K562 (cell line): Measurements from ENCODE around the gene HK2.

Experiments used
- CBX2 ChIP-seq: fragments of 200-600 bp; sonication (generic); IDR thresholded peaks from one replicate; pipeline ENCODE4 v1.6.1; 2012; ENCODE audit warnings: mild to moderate bottlenecking, low read length, inconsistent platforms; ENCODE audit not compliant: insufficient read depth, poor library complexity, severe bottlenecking
- ESRRA ChIP-seq: fragments of 450-650 bp; IDR thresholded peaks from 2 replicates; pipeline ENCODE4 v1.6.1; 2014; ENCODE audit warnings: low read depth, mild to moderate bottlenecking, moderate library complexity, borderline replicate concordance
- EZH2 ChIP-seq: IDR thresholded peaks from 2 replicates; pipeline ENCODE4 v1.6.1; 2012; ENCODE audit warnings: low read depth, mild to moderate bottlenecking, inconsistent platforms, low read length, borderline replicate concordance
- MAX ChIP-seq: sonication (generic); formaldehyde crosslinking; IDR thresholded peaks from 2 replicates; pipeline ENCODE4 v1.9.0; 2022; ENCODE audit warnings: mild to moderate bottlenecking, missing genetic modification reagents
- MCM7 ChIP-seq, 2 experiments: fragments of 450-650 bp; IDR thresholded peaks; 2 replicates each; pipeline ENCODE4 v1.6.1; 2016 to 2018
- ZBTB40 ChIP-seq, 2 experiments: fragments of 450-650 bp in 1 of 2; sonication (generic) in 1 of 2; formaldehyde crosslinking in 1 of 2; IDR thresholded peaks; 2 replicates each; pipeline versions ENCODE4 v1.7.1 to v1.9.0; 2016 to 2022; ENCODE audit warnings: inconsistent platforms in 1 of 2, mild to moderate bottlenecking in 1 of 2, missing genetic modification reagents in 1 of 2
- TF ChIP-seq, protein P1 (sequence below), 3 experiments: IDR thresholded peaks in 2 of 3; conservative IDR thresholded peaks in 1 of 3; 2 replicates each; pipeline ENCODE4 v1.5.1; 2011 to 2012; ENCODE audit warnings: low read length in 3 of 3, mild to moderate bottlenecking in 3 of 3, control low read depth in 2 of 3, improper control_type of control experiment in 1 of 3, inconsistent platforms in 1 of 3, low read depth in 1 of 3, mixed read lengths in 1 of 3, moderate library complexity in 1 of 3; ENCODE audit not compliant: insufficient read depth in 2 of 3

GRCh38 chr2:74863802-74864248, 29.9 kb downstream of the HK2 start:
- TF ChIP-seq, protein P1, sequence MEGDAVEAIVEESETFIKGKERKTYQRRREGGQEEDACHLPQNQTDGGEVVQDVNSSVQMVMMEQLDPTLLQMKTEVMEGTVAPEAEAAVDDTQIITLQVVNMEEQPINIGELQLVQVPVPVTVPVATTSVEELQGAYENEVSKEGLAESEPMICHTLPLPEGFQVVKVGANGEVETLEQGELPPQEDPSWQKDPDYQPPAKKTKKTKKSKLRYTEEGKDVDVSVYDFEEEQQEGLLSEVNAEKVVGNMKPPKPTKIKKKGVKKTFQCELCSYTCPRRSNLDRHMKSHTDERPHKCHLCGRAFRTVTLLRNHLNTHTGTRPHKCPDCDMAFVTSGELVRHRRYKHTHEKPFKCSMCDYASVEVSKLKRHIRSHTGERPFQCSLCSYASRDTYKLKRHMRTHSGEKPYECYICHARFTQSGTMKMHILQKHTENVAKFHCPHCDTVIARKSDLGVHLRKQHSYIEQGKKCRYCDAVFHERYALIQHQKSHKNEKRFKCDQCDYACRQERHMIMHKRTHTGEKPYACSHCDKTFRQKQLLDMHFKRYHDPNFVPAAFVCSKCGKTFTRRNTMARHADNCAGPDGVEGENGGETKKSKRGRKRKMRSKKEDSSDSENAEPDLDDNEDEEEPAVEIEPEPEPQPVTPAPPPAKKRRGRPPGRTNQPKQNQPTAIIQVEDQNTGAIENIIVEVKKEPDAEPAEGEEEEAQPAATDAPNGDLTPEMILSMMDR (IDR thresholded peaks at IDR 0.05 in 2 of 3, conservative IDR thresholded peaks at IDR 0.05 in 1 of 3; ENCODE audit: insufficient read depth in 2 of 3, low read depth in 1 of 3, low read length in 3 of 3) = no peak
- no peak for TF ChIP-seq CBX2
- TF ChIP-seq MCM7 (IDR thresholded peaks at IDR 0.05) = no peak
- no peak for TF ChIP-seq EZH2
- TF ChIP-seq MAX = no peak
- no peak for TF ChIP-seq ESRRA
- TF ChIP-seq ZBTB40 (IDR thresholded peaks at IDR 0.05) = no peak
- TF ChIP-seq ZBTB40 (CRISPR knock-in tag; IDR thresholded peaks at IDR 0.05) = no peak
